Fibroblast of the aortic adventitia (primary cell): ENCODE data around the gene RECQL5. TPM values are rescaled to one million over a fixed set of nuclear protein-coding genes. Genes with fewer than 3 reads are reported as not detected.

Experiments used
- DNase-seq: peaks from one replicate; pipeline ENCODE4 v3.0.0-alpha.2; 2010; ENCODE audit warnings: low read depth
- H3K4me3 ChIP-seq: 2 replicates; pipeline ENCODE4 v1.5.1; 2011; ENCODE audit warnings: low read depth, mild to moderate bottlenecking, control low read depth, low read length, moderate library complexity
- total RNA-seq: library from RNA; depleted of rRNA; stranded (reverse); fragments of >200 nt; gene quantifications from 2 replicates; pipeline ENCODE4 v1.2.3, GENCODE V29; 2012; ENCODE audit warnings: low replicate concordance
- TF ChIP-seq, protein P1 (sequence below): IDR thresholded peaks from 2 replicates; pipeline ENCODE4 v1.5.1; 2011; ENCODE audit warnings: mild to moderate bottlenecking, low read length, control low read depth, inconsistent platforms; ENCODE audit not compliant: insufficient read depth

RECQL5 gene
- total RNA-seq, 1 donor, result 17.6 TPM

DNA sequence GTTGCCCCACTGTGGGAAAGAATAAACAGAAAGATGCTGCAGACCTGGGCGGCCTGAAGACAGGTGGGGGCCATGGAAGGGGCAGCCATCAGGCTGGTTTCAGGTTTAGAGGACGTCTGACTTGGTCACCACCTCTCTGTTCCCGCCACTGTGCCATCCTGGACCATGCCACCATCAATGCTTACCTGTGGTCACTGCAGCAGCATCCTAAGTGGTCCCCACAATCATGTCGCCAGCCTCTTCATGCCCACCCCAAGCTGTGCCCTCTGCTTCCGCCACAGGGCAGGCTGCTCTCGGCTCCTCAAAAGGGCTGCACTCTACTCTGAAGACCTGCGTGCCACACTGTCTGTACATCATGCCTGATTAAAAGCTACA, 23.3 kb downstream of the RECQL5 start:
- TF ChIP-seq, protein P1, sequence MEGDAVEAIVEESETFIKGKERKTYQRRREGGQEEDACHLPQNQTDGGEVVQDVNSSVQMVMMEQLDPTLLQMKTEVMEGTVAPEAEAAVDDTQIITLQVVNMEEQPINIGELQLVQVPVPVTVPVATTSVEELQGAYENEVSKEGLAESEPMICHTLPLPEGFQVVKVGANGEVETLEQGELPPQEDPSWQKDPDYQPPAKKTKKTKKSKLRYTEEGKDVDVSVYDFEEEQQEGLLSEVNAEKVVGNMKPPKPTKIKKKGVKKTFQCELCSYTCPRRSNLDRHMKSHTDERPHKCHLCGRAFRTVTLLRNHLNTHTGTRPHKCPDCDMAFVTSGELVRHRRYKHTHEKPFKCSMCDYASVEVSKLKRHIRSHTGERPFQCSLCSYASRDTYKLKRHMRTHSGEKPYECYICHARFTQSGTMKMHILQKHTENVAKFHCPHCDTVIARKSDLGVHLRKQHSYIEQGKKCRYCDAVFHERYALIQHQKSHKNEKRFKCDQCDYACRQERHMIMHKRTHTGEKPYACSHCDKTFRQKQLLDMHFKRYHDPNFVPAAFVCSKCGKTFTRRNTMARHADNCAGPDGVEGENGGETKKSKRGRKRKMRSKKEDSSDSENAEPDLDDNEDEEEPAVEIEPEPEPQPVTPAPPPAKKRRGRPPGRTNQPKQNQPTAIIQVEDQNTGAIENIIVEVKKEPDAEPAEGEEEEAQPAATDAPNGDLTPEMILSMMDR, result no peak
- DNase-seq, result no peak
- no peak overlapping the region for H3K4me3 ChIP-seq

DNA sequence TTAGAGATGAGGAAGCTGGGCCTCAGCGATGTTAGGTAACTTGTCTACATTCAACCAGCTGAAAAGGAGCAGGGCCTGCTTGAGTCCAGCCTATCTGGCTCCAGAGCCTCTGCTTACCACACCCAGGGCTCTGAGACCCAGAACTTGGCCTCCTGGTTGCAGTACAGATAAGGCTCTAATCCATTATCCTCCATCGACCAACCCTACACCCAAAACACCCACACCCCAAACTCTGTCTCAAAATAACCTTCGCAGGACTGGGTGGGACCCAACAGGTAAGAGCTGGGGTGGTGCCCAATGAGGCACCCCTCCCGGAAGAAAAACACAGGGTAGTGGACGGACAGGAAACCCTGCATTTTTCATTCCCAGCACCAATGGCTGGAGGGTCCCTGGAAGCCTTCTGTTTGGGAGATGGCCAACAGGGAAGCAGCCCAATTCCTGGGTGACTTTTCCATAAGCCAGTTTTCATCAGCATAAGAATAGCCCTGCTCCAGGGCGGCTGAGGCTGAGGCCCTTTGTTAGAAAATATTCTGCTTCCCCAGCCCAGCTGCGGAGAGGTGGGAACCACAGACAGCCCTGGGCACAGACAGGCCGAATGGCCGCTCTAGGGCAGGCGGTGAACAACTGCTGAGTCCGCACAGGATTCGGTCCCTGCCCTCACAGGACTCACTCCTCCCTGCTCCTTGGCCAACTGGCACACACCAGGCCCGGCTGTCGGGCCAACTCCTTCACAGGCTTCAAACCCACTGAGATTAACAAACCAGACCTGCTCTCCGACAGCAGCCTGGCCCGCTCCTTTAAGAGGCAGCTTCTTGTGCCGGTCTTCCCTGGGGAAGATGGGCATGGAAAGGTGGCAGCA, 23.9 kb downstream of the RECQL5 start:
- TF ChIP-seq, protein P1, result no peak
- no peak overlapping the region for H3K4me3 ChIP-seq
- no peak for DNase-seq

DNA sequence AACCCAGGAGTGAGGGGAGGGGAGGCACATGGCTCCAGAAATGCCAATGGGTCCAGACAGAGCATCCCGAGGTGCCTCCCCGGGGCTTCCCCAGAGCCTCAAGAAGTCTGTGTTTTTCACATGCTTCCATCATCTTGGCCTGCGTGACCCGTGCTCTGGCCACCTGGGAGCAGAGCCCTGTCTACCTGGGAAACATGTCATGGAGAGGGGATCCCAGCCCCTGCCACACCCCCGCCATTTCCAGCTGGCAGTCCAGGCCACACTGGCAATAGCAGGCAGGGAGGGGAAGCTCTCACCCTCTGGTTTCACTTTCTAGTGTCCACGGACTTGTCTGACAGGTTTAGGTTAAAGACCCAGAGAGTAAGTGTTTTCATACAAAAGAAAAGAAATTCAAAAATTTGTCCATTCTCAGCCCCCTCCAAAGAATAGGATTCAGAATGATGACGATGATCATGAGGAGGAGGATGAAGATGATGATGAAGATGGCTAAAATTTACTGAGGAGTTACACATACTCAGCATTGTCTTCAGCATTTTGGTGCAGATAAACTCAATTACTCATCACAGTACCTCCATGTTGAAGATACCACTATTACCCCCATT, 24.7 kb downstream of the RECQL5 start:
- no peak overlapping the region for H3K4me3 ChIP-seq
- TF ChIP-seq, protein P1, result no peak
- no peak for DNase-seq

DNA sequence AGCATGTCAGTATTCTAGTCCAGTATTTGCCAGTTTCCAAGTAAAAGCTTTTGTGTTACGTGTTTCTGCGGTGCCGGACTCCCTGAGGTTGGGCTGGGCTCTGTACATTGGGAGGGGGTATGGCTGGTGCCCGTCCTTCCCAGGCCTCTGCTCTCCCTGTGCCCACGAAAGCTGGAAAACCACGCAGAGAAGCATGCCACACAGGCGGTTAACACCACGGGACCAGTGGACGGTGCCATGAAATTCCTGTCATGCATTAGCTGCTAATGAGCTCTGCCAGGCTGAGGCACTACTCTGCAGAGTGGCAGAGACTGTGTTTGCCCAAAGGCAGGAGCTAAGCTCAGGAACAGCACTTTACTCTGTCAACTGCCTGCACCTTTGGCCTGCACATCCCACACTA, 25.6 kb downstream of the RECQL5 start:
- no peak for DNase-seq
- TF ChIP-seq, protein P1, result no peak

DNA sequence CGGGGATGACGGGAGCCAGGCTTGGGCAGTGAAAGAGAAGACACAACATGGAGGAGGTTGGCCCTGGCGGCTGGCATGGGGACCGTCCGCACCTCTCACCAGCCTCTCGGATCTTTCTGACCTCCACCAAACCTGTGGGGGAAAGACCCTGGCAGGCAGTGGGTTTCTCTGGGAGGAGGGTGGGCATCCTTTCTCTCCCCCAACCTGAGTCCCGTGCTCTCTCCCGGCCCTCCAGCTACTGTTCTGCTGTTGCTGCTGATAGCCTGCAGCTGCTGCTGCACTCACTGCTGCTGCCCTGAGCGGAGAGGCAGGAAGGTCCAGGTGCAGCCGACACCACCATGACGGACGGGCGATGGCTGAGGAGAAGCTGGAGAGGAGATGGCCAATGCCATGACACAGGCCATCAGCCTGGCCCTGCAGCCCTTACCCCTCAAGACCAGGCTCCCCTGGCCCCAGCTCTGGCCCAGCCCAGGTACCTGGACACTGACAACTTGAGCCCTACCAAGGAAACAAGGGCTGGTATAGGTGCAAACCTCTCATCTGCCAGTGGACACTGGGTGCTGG, 26.3 kb downstream of the RECQL5 start:
- TF ChIP-seq, protein P1, result no peak
- H3K4me3 ChIP-seq, result no peak overlapping the region
- no peak for DNase-seq

More for the DNA sequence above, 25.6 kb downstream of the RECQL5 start:
- H3K4me3 ChIP-seq, result no peak overlapping the region

DNA sequence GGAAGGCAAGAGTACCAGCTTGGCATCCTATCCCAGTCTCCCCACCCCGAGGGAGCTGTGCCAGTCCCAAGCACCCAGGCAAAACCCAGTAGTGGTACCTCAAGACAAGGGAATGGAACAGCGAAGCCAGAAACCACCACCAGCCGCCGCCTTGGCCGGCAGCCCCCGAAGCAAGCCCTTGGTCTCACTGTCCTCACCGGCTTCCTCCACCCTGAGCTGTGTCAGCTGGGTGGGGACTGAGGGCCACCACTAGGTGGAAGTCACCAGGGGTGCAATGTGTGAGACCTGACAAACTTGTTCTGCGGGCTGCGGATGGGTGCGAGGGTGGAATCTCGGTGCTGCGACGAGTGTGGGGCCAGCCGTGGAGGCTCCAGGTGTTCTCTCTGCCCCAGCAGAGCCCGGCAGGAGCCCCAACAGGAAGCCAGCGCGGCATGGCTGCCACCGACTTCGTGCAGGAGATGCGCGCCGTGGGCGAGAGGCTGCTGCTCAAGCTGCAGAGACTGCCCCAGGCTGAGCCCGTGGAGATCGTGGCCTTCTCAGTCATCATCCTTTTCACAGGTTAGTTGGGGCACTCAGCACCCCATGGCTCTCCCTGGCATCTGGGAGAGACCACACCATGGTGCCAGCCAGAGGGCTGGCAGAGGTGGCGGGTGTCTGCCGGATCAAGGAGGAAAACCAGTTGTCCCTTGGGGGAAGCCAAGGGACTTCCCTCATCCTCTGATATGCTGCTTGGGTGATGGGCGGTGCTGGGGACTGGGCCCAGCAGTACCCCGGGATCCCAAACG, 27.0 kb downstream of the RECQL5 start:
- TF ChIP-seq, protein P1, result no peak
- H3K4me3 ChIP-seq, result no peak overlapping the region
- DNase-seq, result no peak
